NT2/D1 (cell line): ENCODE data around the gene KIAA1328.

ENCODE experiments used
- SUZ12 ChIP-seq: IDR thresholded peaks from 2 replicates; pipeline ENCODE4 v1.6.1; 2011; ENCODE audit not compliant: insufficient read length, insufficient read depth; ENCODE audit errors: extremely low read depth
- YY1 ChIP-seq: IDR thresholded peaks from 2 replicates; pipeline ENCODE4 v1.6.1; 2011; ENCODE audit not compliant: insufficient read length, insufficient read depth
- ZNF274 ChIP-seq: IDR thresholded peaks from 2 replicates; pipeline ENCODE4 v1.6.1; 2011; ENCODE audit warnings: mild to moderate bottlenecking, low read depth, low read length

DNA sequence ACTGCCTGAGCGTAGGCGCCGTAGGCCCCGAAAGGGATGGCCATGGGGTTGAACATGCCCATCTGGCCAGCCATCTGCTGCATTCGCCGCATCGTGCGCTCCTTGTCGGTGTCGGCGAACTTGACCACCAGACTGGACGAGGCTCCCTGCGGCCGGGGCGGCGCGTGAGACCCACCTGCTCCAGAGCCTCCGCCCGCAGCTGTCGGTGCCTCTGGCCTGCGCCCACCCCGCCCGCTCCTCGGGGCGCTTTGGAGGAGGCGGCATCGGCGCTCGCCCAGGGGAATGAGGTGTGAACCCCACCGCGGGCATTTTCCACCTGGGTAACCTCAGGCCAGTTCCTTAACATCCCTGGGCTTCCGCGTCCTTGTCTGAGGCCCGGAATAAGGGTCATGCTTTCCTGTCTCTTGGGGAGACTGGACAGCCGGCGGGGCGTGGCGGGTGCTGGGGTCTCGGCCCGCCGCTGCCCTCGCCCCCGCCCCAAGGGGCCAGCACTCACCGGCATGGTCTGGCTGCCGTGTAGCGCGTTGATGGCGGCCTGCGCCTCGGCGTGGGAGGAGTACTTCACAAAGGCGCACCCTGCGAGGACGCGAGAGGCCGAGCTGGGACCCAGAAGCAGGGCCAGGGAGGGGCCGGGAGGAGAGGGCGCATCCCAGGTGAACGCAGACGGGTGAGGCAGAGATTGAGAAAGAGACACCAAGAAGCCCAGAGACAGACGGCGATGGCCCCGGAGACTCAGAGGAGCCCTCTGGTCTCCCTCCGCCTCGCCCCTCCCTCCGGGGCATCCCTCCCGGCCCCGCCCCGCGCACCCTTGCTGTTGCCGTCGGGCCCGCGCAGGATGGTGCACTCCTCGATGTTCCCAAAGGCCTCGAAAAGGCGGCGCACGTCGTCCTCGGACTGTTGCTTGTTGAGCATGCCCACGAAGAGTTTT lies 445.6 kb downstream of the KIAA1328 start:
- TF ChIP-seq ZNF274 (no peak), YY1 (no peak), SUZ12 (no peak)
